Thymus (tissue), 11 donors: Measurements from ENCODE around the gene TPM2. TPM values are rescaled to one million over a fixed set of nuclear protein-coding genes. Genes with fewer than 3 reads are reported as not detected.

Experiments used
- DNase-seq, 9 donors: peaks; one replicate each; pipeline ENCODE4 v3.0.0-alpha.2; 2013; ENCODE audit warnings: low spot score in 9 of 9, low read depth in 6 of 9, missing footprints in 1 of 9
- H3K27ac ChIP-seq, 2 donors: one replicate each; pipeline ENCODE4 v1.5.1; 2013; ENCODE audit warnings: control low read depth in 1 of 2, low read depth in 1 of 2, low read length in 1 of 2, mild to moderate bottlenecking in 1 of 2, moderate library complexity in 1 of 2
- H3K27me3 ChIP-seq, 2 donors: one replicate each; pipeline ENCODE4 v1.5.1; 2013; ENCODE audit warnings: low read length in 1 of 2; ENCODE audit not compliant: control insufficient read depth in 2 of 2, insufficient read depth in 1 of 2
- H3K36me3 ChIP-seq, 2 donors: one replicate each; pipeline ENCODE4 v1.5.1; 2013; ENCODE audit warnings: low read length in 1 of 2, mild to moderate bottlenecking in 1 of 2, moderate library complexity in 1 of 2; ENCODE audit not compliant: control insufficient read depth in 2 of 2, insufficient read depth in 2 of 2
- H3K4me1 ChIP-seq, 2 donors: one replicate each; pipeline ENCODE4 v1.5.1; 2013; ENCODE audit warnings: low read length in 2 of 2; ENCODE audit not compliant: control insufficient read depth in 2 of 2, insufficient read depth in 2 of 2
- H3K4me3 ChIP-seq, 2 donors: one replicate each; pipeline ENCODE4 v1.5.1; 2013; ENCODE audit warnings: low read length in 2 of 2, control low read depth in 1 of 2, mild to moderate bottlenecking in 1 of 2
- H3K9me3 ChIP-seq, 2 donors: one replicate each; pipeline ENCODE4 v1.5.1; 2013; ENCODE audit warnings: low read length in 1 of 2, mild to moderate bottlenecking in 1 of 2; ENCODE audit not compliant: control insufficient read depth in 2 of 2, insufficient read depth in 1 of 2
- WGBS: extraction: QIAGEN DNeasy Blood & Tissue Kit; methylation state at CpG from one replicate; pipeline ENCODE4 v1.1.7; 2013; 5-methylcytosine and 5-hydroxymethylcytosine counted together
- polyA plus RNA-seq: library from polyadenylated mRNA; stranded (reverse); fragments of 200-250 nt; gene quantifications from one replicate; pipeline ENCODE4 v1.2.3, GENCODE V29; 2013
- total RNA-seq: library from RNA; stranded (reverse); fragments of 120-200 nt; gene quantifications from one replicate; pipeline ENCODE4 v1.2.4, GENCODE V29; 2013
- donor health status: healthy.

TPM2 gene
- total and polyA plus RNA-seq, 2 donors: 28.6 to 475 TPM

DNA sequence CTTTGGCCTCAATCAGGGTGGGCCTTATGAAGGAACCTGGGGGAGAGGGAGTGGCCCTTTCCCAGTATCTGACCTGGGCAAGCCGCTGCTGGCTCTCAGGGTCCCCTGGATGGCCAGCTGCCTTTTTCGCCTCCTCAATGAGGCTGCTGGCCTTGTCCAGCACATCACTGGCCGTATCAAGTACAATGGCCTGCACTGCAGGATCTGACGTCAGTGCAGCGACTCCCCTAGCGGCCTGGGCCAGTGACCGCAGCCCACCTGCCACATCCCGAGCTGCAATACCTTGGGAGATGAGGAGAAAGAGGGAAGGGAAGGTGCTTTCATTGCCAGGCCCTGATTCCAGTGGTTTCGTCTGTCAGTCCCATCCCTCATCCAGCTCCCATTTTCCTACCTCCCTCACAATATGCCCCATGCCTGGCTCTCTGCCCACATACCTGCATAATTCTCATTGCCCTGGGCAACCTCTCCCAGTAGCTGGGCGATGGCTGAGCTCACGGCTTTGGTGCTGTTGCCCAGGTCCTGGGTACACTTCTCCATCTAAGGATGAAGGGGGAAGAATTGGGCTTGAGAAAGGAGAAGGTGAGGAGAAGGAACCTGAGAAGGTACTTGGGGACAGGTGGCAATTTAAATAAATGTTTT, 23.2 kb upstream of the TPM2 start:
- no peak for DNase-seq
- H3K4me3 ChIP-seq: no peak overlapping the region
- no peaks in the 10 kb centered on the region for H3K4me1 ChIP-seq
- 99% methylated on average over 11 of the region's 11 CpGs for WGBS
- peaks cover 86 to 94% of the 10 kb centered on the region in 2 donors for H3K36me3 ChIP-seq
- no peak overlapping the region for H3K27ac ChIP-seq
- no peaks in the 10 kb centered on the region for H3K9me3 ChIP-seq
- H3K27me3 ChIP-seq: no peaks in the 10 kb centered on the region

DNA sequence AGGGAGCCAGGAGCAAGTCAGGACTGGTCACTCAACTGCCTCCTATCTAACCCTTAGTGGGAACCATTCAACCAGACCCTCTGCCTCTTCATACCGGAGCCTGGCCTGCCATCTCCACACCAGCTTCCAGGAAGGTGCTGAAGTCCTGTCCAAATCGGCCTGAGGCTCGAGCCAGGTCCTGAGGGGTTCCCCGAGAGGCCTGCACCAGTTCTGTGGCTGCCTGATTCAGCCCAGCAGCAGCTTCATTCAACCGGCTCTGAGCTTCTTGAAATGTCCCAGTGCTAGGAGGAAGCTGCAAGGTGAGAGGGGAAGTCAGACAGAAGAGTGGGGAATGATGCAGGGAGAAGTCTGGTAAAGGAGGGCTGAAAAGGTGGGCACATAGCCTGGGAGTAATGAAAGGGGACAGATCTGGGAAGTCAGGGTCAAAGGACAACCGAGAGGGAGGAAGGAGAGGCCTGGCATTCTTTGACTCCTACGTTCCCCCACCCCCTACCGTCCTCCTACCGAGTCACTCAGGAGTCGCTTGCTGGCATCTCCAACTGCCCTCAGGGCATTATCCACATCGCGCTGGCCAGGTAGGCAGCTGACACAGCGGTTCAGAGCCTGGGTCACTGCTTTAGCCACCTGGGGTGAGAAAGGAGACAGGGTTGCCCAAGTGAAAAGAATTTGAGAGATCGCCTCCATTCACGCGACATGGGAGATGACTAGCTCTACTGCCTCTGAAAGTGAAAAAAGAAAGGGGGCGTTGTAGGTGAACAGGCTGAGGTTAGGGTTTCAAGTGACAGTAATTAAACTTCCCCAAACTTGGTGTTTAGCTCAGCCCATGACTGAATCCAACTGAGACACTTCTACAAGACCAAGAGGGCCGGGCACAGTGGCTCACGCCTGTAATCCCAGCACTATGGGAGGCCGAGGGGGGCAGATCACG, 22.0 kb upstream of the TPM2 start:
- no peaks in the 10 kb centered on the region for H3K4me1 ChIP-seq
- WGBS: 97% methylated on average over 21 of the region's 21 CpGs
- no peaks in the 10 kb centered on the region for H3K9me3 ChIP-seq
- H3K27ac ChIP-seq: no peak overlapping the region
- H3K4me3 ChIP-seq: no peak overlapping the region
- peaks cover 86 to 94% of the 10 kb centered on the region in 2 donors for H3K36me3 ChIP-seq
- no peak for DNase-seq
- H3K27me3 ChIP-seq: no peaks in the 10 kb centered on the region

DNA sequence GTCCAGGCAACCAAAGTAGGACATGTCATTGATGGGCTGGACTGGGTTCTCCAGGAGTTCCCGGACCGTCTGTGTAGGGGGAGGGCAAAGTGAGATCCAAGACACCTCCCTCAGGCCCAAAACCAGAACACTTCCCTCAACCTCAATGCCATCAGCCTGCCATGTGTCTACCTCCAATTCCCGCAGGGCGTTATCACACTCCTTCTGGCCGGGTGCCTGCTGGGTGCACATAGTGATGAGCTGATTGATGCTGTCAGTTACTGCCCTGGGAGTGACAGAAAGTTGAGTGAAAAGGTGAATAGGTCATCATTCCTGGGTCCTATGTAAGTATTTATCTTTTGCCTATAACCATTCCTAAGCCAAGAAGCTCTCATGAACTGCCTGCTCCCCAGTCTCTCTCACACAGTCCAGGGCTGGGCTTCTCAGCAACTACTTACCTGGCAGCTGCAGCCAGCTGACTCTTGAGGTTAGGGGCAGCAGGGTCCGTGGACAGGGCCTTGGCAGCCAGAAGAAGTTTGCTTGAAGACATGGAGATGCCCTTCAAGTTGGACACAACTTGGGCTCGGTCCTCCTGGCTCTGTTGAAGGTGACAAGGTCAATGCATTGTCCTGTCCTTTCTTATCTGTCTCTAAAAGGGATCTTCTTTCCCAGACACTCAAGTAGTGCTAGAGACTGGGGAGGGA, 21.2 kb upstream of the TPM2 start:
- DNase-seq: no peak
- peaks cover 86 to 94% of the 10 kb centered on the region in 2 donors for H3K36me3 ChIP-seq
- WGBS: 96% methylated on average over 7 of the region's 7 CpGs
- no peaks in the 10 kb centered on the region for H3K27me3 ChIP-seq
- H3K27ac ChIP-seq: no peak overlapping the region
- no peaks in the 10 kb centered on the region for H3K9me3 ChIP-seq
- no peaks in the 10 kb centered on the region for H3K4me1 ChIP-seq
- H3K4me3 ChIP-seq: no peak overlapping the region

DNA sequence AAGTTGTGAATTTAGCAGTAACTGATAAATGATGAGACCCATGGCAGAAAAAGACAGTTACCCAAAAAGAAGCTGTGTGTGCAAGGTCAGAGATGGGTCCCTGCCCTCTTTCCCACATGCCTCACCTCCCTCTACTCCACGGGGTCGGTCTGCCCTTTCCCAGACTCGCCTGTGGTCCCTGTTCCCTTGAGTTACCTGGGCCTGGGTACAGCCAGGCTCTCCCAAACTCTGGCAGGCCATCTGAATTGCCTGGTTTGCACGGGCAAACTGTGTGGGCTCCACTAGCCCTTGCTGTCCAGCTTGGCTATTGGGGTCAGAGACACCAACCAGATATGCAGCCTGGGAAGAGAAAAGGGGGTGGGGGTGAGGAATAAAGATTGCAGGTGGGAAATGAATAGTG, 18.4 kb upstream of the TPM2 start:
- no peak overlapping the region for H3K27ac ChIP-seq
- no peaks in the 10 kb centered on the region for H3K9me3 ChIP-seq
- no peaks in the 10 kb centered on the region for H3K27me3 ChIP-seq
- H3K36me3 ChIP-seq: peaks cover 91 to 95% of the 10 kb centered on the region in 2 donors
- no peak for DNase-seq
- no peak overlapping the region for H3K4me3 ChIP-seq
- WGBS: 98% methylated on average over 4 of the region's 4 CpGs
- no peaks in the 10 kb centered on the region for H3K4me1 ChIP-seq

DNA sequence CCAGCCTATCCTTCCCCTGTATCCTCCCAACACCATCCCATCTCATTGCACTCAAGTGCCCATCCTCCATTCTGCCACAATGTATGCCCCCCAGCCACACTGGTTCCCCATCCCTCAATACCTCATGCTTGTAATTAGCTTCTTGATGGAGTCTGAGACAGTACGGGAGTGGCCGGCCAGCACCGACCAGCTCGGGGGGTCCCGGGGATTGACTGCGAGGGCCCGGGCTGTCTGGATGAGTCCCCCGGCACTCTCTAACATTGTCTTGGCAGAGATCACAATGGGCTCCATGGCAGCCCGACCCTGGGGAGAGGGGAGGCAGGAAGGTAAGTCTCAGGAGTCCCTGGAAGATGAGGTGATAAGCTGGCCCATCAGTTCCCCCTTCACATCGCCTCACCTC, 17.2 kb upstream of the TPM2 start:
- WGBS: 97% methylated on average over 10 of the region's 10 CpGs
- Histone ChIP-seq H3K4me3 (no peak overlapping the region), H3K4me1 (no peaks in the 10 kb centered on the region), H3K27ac (no peak overlapping the region), H3K9me3 (no peaks in the 10 kb centered on the region), H3K27me3 (no peaks in the 10 kb centered on the region), H3K36me3 (peaks cover 88 to 95% of the 10 kb centered on the region in 2 donors)
- no peak for DNase-seq

DNA sequence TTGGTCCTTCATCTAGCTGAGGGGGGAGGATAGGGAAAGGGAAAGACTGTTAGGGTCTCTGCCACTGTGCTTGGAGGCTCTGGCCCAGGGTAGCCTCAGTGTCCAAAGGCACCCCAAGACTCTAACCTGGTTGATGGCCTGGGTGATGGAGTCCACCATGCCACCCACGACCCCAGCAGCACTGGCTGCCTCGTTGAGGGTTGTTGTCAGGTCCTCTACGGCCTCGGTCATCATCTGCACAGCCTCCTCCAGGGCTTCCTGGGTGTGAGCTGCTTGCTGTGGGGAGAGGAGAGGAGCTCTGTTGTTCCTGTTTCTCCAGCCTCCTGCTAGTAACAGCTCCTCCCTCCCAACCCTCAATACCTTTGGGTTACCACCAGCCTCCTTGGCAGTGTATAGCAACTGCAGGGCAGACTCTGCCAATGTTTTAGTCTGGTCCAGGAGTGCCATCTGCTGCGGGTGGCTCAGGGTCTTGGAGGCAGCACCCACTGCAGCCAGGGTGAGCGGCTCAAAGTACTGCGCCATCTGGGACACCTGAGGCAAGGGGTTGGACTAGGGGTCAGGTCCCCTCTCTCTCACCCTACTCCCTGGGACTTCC, 16.2 kb upstream of the TPM2 start:
- Histone ChIP-seq H3K4me1 (no peaks in the 10 kb centered on the region), H3K36me3 (peaks cover 88 to 95% of the 10 kb centered on the region in 2 donors), H3K9me3 (no peaks in the 10 kb centered on the region), H3K27ac (no peak overlapping the region), H3K4me3 (no peak overlapping the region), H3K27me3 (no peaks in the 10 kb centered on the region)
- DNase-seq: no peak
- WGBS: 99% methylated on average over 7 of the region's 7 CpGs

DNA sequence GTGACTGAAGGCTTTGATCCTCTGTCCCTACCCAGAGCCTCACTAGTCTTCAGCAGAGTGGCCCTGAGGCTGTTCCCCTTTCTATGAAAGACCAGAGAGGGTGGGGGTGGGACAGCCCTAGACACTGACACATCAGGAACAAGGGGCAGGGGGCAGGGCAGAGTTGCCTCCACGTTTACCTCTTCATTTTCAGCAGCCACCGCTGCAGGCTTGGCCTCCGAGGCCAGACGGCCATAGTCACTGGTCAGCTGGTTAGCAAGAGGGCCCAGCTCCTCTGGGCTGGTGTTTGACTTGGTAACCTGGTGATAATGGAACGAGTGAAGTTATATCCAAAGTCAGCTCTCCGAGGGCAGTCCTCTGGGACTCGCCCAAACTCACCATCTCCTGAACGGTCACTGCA, 15.6 kb upstream of the TPM2 start:
- no peaks in the 10 kb centered on the region for H3K27me3 ChIP-seq
- DNase-seq: no peak
- 97% methylated on average over 8 of the region's 8 CpGs for WGBS

DNA sequence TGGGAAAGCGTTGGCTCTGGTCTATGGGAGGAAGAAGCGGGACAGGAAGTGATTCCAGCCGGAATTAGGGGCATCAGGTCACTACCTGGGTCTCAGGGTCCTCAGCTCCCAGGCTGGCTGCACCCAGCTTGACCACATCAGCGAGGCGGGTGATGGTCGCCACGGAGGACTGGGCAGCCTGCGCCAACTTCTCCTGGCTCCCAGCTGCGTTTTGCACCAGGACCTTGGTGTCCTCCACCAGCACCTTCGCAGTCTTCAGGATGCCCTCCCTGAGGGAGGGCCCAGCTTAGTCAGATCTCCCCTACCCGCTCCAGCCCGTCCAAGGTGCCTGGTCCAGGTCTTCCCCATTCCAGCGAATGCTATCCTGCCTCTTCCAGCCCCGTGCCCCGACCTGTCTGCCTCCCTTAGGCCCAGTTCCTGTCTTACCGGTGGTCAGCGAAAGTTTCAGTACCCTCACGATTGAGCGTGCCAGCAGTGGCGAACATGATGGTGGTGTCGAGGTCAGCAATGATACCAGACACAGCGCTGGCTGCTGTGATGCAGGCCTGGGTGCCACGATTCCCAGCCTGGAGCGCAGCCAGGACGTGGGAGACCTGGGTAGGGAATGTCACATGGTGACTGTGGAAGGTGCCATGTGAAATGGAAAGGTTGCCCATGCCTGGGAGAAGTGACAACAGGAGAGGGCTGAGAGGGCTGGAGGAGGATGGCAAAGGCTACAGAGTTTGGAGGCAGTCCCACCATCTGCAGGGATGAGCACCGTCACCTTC, 14.4 kb upstream of the TPM2 start:
- no peak overlapping the region for H3K4me3 ChIP-seq
- 98% methylated on average over 26 of the region's 26 CpGs for WGBS
- H3K9me3 ChIP-seq: no peaks in the 10 kb centered on the region
- DNase-seq: no peak
- peaks cover 93 to 99% of the 10 kb centered on the region in 2 donors for H3K36me3 ChIP-seq
- no peaks in the 10 kb centered on the region for H3K4me1 ChIP-seq
- H3K27me3 ChIP-seq: no peaks in the 10 kb centered on the region
- H3K27ac ChIP-seq: no peak overlapping the region

More for the DNA sequence above, 15.6 kb upstream of the TPM2 start:
- Histone ChIP-seq H3K9me3 (no peaks in the 10 kb centered on the region), H3K4me3 (no peak overlapping the region), H3K27ac (no peak overlapping the region), H3K36me3 (peaks cover 85 to 95% of the 10 kb centered on the region in 2 donors), H3K4me1 (no peaks in the 10 kb centered on the region)
